Tibial artery (tissue), 4 donors: ENCODE measurements around the gene VPS8.

Experiments
- DNase-seq, 2 donors: peaks; one replicate each; pipeline ENCODE4 v3.0.0-alpha.2; 2019
- H3K27ac ChIP-seq, 2 donors: fragments of 200-600 bp; sonication (generic) in 1 of 2; 1 replicate in 1 of 2; 2 replicates in 1 of 2; pipeline ENCODE4 v1.5.1; 2018 to 2019; ENCODE audit warnings: mild to moderate bottlenecking in 1 of 2
- H3K27me3 ChIP-seq, 2 donors: fragments of 200-600 bp; sonication (generic) in 1 of 2; one replicate each; pipeline versions ENCODE4 v1.5.1 to v1.6.0; 2016 to 2019
- H3K36me3 ChIP-seq, 3 donors: fragments of 200-600 bp; sonication (generic) in 2 of 3; one replicate each; pipeline ENCODE4 v1.5.1; 2016 to 2019; ENCODE audit warnings: mild to moderate bottlenecking in 2 of 3
- H3K4me1 ChIP-seq, 4 donors: fragments of 200-600 bp; sonication (generic) in 2 of 4; 1 replicate in 3 of 4; 2 replicates in 1 of 4; pipeline ENCODE4 v1.5.1; 2016 to 2019
- H3K4me3 ChIP-seq, 2 donors: fragments of 200-600 bp; sonication (generic) in 1 of 2; 1 replicate in 1 of 2; 2 replicates in 1 of 2; pipeline ENCODE4 v1.5.1; 2018 to 2019; ENCODE audit warnings: mild to moderate bottlenecking in 2 of 2
- H3K9me3 ChIP-seq, 3 donors: fragments of 200-600 bp; sonication (generic) in 1 of 3; one replicate each; pipeline ENCODE4 v1.5.1; 2016 to 2019
- intact Hi-C: fragments of 100-400 bp; cut with DNase I; formaldehyde crosslinking; loops from one replicate; pipeline ENCODE4 v1.15.0; 2023; ENCODE audit warnings: low total_unique reads
- TF ChIP-seq, protein P1 (sequence below), 2 experiments: fragments of 200-600 bp in 1 of 2; fragments of 450-650 bp in 1 of 2; IDR thresholded peaks; one replicate each; pipeline ENCODE4 v1.5.1; 2017 to 2019; ENCODE audit warnings: antibody characterized with exemption in 2 of 2, mild to moderate bottlenecking in 1 of 2, moderate library complexity in 1 of 2

Gene VPS8

DNA sequence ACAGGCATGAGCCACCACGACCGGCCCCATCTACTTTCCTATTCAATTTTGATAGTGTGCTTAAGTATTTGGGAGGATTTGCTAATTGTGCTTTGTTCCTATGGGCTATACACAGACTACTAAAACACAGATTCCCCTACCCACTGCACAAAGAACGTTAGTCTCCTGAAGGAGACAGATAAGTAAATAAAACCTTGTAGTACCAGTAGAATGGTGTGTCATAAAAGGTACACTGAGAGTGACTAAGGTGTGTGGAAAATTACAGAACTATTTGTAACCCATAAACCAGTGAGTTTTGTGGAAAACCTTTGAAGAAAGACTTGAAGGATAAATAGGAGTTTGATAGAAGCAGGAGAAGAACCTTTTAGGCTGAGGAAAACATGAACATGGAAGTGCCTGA, 158.2 kb downstream of the VPS8 start:
- H3K36me3 ChIP-seq = peaks cover 44 to 63% (median 53%) of the 10 kb centered on the region in 3 donors
- no peak overlapping the region for H3K27ac ChIP-seq
- no peak overlapping the region for H3K4me3 ChIP-seq
- H3K9me3 ChIP-seq = peaks cover 0 to 8% (median 0%) of the 10 kb centered on the region in 3 donors
- intact Hi-C loops = no loop called here
- TF ChIP-seq, protein P1, sequence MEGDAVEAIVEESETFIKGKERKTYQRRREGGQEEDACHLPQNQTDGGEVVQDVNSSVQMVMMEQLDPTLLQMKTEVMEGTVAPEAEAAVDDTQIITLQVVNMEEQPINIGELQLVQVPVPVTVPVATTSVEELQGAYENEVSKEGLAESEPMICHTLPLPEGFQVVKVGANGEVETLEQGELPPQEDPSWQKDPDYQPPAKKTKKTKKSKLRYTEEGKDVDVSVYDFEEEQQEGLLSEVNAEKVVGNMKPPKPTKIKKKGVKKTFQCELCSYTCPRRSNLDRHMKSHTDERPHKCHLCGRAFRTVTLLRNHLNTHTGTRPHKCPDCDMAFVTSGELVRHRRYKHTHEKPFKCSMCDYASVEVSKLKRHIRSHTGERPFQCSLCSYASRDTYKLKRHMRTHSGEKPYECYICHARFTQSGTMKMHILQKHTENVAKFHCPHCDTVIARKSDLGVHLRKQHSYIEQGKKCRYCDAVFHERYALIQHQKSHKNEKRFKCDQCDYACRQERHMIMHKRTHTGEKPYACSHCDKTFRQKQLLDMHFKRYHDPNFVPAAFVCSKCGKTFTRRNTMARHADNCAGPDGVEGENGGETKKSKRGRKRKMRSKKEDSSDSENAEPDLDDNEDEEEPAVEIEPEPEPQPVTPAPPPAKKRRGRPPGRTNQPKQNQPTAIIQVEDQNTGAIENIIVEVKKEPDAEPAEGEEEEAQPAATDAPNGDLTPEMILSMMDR (IDR thresholded peaks at IDR 0.05) = no peak
- no peak for DNase-seq
- no peaks in the 10 kb centered on the region for H3K4me1 ChIP-seq
- no peaks in the 10 kb centered on the region for H3K27me3 ChIP-seq

DNA sequence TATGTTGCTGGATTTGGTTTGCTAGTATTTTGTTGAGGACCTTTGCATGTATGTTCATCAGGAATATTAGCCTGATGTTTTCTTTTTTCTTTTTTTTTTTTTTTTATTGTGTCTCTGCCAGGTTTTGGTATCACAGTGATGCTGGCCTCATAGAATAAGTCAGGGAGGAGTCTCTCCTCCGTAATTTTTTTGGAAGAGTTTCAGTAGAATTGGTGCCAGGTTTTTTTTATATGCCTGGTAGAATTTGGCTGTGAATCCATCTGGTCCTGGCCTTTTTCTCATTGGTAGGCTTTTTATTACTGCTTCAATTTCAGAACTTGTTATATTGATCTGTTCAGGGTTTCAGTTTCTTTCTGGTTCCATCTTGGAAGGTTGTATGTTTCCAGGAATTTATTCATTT, 165.8 kb downstream of the VPS8 start:
- TF ChIP-seq, protein P1 (IDR thresholded peaks at IDR 0.05) = no peak
- Histone ChIP-seq H3K27me3 (no peaks in the 10 kb centered on the region), H3K4me3 (no peak overlapping the region), H3K36me3 (peaks cover 13 to 23% (median 14%) of the 10 kb centered on the region in 3 donors), H3K27ac (no peak overlapping the region), H3K4me1 (no peaks in the 10 kb centered on the region), H3K9me3 (peaks cover 0 to 8% (median 0%) of the 10 kb centered on the region in 3 donors)
- DNase-seq = no peak
- intact Hi-C loops = no loop called here

DNA sequence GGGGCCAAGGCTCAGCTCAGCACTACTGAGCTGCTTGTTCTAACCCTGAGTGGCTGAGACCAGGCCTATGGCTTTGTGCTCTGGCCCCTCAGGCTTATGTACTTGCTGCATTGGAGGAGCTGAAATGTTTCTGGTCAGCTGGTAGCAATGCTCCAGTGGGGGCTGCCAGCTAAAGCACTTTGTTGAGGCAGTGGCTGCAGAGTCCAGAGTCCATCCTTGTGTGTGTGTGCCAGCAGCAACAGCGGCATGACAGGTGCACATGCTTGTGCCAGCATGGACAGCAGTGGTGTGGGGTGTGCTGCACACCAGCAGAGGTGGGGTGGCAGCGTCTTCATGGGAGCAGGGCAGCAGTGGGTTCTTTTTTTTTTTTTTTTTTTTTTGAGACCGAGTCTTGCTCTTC, 169.1 kb downstream of the VPS8 start:
- intact Hi-C loops = no loop called here
- Histone ChIP-seq H3K27ac (no peak overlapping the region), H3K36me3 (peaks cover 16 to 21% (median 17%) of the 10 kb centered on the region in 3 donors), H3K4me1 (no peaks in the 10 kb centered on the region), H3K27me3 (no peaks in the 10 kb centered on the region), H3K4me3 (no peak overlapping the region), H3K9me3 (no peaks in the 10 kb centered on the region)
- DNase-seq = no peak
- TF ChIP-seq, protein P1 (IDR thresholded peaks at IDR 0.05) = no peak

DNA sequence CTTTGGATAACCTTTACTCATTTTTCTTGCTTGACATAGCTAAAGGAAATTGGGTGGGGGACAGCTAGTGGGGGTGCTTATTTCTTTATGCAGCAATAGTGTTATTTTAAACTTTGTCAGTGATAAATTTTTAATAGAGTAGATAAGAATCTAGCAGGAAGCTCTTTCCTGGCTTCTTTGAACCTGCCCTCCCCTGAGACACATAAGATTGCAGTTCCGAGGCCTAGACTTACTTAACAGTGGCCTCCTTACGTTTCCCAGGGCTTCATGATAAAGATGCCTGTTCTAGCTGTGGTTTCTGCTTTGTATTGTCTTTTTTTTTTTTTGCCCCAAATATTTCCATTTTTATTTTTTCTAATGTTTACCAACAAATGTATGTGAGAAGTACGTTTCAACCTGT, 170.1 kb downstream of the VPS8 start:
- intact Hi-C loops = no loop called here
- Histone ChIP-seq H3K4me1 (no peaks in the 10 kb centered on the region), H3K27ac (no peak overlapping the region), H3K4me3 (no peak overlapping the region), H3K36me3 (peaks cover 21 to 29% (median 22%) of the 10 kb centered on the region in 3 donors), H3K9me3 (no peaks in the 10 kb centered on the region), H3K27me3 (no peaks in the 10 kb centered on the region)
- no peak for DNase-seq
- TF ChIP-seq, protein P1 (IDR thresholded peaks at IDR 0.05) = no peak

DNA sequence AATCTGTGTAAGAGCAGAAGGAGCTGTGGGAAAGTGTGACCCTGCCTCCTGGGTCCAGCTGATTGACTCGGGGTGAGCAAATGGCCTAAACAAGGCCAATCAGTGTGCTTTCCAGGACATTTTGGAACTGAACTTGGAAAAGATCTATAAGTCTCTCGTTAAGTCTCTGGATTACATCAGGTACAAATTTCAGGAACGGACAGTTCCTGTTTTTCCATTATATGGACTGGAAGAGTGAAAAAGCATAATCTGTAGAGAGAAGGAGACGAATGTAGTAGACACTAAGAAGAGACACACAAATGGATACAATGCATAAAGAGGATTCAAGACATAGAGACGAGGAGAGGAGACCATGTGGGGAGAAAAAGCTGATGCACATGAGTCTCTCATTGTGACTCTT, 173.6 kb downstream of the VPS8 start:
- H3K36me3 ChIP-seq = peaks cover 15 to 33% (median 21%) of the 10 kb centered on the region in 3 donors

More for the DNA sequence above, 173.6 kb downstream of the VPS8 start:
- Histone ChIP-seq H3K4me1 (no peaks in the 10 kb centered on the region), H3K27me3 (no peaks in the 10 kb centered on the region), H3K27ac (no peak overlapping the region), H3K4me3 (no peak overlapping the region), H3K9me3 (no peaks in the 10 kb centered on the region)
- TF ChIP-seq, protein P1 (IDR thresholded peaks at IDR 0.05) = no peak
- no peak for DNase-seq
- intact Hi-C loops = no loop called here
